Stomach (tissue), 4 donors: ENCODE results near the gene TMC4.

Experiments
- EP300 ChIP-seq: sonication (generic); formaldehyde crosslinking; IDR thresholded peaks from one replicate; pipeline ENCODE4 v1.6.1; 2017; ENCODE audit warnings: antibody characterized with exemption
- TF ChIP-seq, protein P1 (sequence below), 7 experiments: fragments of 450-650 bp in 4 of 7; fragments of 200-600 bp in 3 of 7; sonication (generic) in 3 of 7; IDR thresholded peaks; one replicate each; pipeline ENCODE4 v1.5.1; 2016 to 2019; ENCODE audit warnings: antibody characterized with exemption in 7 of 7, control low read depth in 2 of 7, mild to moderate bottlenecking in 1 of 7

DNA sequence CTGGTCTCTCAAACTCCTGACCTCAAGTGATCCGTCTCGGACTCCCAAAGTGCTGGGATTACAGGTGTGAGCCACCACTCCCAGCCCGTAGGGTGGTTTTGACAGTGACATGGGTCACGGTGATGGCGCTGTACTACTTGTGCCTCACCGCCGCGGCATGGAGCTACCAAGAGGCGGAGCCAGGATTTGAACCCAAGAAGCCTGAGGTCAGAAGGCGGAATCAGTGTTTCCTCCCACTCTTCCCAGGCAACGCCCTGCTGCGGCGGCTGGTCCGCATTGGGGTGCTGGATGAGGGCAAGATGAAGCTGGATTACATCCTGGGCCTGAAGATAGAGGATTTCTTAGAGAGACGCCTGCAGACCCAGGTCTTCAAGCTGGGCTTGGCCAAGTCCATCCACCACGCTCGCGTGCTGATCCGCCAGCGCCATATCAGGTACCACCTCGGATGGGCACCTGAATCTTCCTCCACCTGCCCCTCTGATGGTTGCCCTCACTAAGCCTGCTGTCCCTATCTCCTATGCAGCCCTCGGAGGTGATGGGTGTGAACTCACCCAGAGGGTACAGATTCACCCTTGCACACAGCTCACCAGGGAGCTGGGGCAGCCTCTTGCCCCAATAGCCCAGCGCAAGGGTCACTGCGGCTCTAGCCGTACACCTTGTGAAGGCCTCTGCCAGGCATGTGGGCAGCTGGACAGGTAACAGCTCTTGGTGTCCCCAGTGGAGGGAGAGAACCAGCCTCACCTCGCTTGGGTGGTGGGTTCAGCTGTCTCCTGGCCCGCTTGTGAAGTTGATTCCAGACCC is 33.3 kb upstream of the TMC4 start:
- TF ChIP-seq EP300 = no peak
- TF ChIP-seq, protein P1, sequence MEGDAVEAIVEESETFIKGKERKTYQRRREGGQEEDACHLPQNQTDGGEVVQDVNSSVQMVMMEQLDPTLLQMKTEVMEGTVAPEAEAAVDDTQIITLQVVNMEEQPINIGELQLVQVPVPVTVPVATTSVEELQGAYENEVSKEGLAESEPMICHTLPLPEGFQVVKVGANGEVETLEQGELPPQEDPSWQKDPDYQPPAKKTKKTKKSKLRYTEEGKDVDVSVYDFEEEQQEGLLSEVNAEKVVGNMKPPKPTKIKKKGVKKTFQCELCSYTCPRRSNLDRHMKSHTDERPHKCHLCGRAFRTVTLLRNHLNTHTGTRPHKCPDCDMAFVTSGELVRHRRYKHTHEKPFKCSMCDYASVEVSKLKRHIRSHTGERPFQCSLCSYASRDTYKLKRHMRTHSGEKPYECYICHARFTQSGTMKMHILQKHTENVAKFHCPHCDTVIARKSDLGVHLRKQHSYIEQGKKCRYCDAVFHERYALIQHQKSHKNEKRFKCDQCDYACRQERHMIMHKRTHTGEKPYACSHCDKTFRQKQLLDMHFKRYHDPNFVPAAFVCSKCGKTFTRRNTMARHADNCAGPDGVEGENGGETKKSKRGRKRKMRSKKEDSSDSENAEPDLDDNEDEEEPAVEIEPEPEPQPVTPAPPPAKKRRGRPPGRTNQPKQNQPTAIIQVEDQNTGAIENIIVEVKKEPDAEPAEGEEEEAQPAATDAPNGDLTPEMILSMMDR (IDR thresholded peaks at IDR 0.05) = no peak
